ENCODE data around the gene CENPI.

DNA sequence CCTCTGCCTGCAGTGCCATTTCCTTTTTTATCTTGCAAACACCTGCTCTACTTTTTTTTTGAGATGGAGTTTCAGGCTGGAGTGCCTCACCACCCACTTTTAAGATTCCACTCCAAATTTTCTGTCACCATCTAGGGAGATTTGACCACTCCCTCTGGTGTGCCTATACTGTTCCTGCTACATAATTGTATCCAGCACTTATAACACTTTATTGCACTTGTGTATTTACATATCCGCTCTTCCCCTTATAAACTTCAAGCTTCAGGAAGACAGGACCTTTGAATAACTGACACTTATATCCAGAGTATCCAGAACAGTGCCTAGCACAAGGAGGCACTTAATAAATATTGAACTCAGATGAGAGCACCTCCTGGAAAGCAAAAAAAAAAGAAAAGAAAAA, 6.2 kb upstream of the CENPI start:
- TF ChIP-seq, protein P1, sequence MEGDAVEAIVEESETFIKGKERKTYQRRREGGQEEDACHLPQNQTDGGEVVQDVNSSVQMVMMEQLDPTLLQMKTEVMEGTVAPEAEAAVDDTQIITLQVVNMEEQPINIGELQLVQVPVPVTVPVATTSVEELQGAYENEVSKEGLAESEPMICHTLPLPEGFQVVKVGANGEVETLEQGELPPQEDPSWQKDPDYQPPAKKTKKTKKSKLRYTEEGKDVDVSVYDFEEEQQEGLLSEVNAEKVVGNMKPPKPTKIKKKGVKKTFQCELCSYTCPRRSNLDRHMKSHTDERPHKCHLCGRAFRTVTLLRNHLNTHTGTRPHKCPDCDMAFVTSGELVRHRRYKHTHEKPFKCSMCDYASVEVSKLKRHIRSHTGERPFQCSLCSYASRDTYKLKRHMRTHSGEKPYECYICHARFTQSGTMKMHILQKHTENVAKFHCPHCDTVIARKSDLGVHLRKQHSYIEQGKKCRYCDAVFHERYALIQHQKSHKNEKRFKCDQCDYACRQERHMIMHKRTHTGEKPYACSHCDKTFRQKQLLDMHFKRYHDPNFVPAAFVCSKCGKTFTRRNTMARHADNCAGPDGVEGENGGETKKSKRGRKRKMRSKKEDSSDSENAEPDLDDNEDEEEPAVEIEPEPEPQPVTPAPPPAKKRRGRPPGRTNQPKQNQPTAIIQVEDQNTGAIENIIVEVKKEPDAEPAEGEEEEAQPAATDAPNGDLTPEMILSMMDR (IDR thresholded peaks at IDR 0.05; ENCODE audit: low read length) = no peak
- no peak for TF ChIP-seq EZH2phosphoT487 (IDR thresholded peaks at IDR 0.05; ENCODE audit: low read length)
